ENCODE data around the gene FAM20C.
A peak's percentile ranks its signal among the peaks of the same experiment; 100 is the strongest.

Gene FAM20C

DNA sequence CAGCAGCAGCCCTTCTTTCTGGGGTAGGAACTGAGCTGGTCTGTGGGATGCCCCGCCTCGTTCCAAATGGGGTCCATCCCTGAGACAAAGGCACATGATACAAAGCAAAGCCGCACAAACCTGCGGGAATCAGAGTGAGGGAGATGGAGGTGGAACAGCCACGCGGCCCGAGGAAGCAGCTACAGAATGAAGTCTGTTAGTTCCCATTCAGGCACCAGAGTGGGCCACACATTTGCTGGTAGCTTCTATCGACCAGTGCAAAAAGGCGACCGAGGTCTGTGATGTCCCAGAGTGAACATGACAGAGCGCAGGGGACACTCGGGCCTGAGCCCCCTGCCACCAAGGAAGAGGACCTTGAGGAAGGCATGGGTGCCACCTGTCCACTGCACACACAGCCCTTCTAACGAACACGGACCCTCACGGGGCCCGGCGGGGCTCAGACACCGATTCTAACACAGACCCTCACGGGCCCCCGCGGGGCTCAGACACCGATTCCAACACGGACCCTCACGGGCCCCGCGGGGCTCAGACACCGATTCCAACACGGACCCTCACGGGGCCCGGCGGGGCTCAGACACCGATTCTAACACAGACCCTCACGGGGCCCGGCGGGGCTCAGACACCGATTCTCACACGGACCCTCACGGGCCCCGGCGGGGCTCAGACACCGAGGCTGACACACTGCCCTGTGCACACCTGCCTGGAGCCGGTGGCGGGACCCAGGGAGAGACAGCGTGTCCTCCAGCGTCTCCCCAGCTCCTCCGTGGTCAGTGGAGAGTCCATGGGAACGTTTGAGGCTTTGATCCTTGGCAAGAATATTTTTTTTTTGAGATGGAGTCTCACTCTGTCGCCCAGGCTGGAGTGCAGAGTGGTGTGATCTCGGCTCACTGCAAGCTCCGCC, 32.8 kb upstream of the FAM20C start:
- no peak for DNase-seq (ENCODE audit: low spot score)

DNA sequence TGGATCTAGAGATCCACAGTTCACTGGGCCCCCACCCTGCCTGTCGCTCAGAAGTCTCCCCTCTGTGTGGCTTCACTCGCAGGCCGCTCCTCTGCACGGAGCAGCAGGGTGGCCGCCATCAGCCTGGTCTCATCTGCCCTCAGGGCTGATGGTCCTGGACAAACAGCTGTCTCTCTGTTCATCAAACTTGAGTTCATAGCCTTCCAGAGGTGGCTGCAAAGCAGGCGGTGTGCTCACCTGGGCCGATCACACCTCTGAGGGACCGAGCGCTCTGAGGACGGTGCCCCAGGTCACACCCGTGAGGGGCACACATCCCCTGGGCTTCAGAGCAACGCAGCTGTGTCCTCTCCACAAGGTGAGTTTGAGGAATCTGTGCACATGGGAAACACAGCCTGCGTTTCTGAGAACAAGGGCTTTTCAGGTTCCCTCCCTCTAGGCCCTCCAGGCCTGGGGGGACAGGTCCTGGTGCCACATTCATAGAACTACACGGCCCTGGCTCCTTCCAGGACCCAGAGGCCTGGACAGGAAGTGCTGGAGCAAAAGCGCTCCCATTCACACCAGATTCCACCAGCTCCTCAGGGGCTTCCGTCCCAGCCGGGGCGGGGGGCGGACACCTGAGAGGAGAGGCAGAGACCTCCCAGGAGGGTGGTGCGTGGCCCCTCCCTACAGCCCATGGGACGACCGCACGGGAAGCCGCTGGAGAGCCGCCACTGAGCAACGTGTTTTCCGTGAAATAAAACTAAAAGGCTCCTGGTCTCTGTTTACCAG, 31.2 kb upstream of the FAM20C start:
- no peak for DNase-seq (ENCODE audit: low spot score)

DNA sequence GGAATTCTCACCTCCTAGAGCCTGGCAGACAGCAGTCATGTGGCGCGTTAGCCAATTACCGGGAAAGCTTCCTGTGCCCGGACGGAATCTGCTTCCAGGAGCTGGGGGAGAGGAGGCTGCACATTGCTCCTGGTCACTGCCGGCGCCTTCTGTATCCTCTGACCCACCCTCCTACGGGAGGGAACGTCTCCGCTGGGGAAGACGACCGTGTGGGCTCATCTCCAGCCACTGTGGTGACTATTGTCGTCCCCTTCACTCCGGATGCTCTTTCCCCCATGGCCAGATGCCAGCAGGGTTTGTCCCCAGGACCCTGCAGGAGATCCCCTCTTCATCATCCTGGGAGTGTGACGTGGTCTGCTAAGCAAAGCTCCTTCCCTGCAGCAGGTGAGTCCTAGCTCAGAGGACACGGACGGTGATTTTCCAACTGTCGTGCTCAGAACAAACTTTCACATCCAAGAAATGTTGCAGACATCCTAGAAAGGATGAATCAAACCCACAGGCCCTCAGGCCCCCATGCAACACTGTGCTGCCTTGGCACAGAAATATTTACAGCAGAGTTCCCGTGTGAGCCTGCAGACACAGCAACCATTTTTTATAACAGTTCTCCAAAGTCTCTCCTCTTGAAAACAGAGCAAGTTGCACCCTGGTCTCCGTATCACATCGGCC, 29.6 kb upstream of the FAM20C start:
- DNase-seq (ENCODE audit: low spot score), result no peak

DNA sequence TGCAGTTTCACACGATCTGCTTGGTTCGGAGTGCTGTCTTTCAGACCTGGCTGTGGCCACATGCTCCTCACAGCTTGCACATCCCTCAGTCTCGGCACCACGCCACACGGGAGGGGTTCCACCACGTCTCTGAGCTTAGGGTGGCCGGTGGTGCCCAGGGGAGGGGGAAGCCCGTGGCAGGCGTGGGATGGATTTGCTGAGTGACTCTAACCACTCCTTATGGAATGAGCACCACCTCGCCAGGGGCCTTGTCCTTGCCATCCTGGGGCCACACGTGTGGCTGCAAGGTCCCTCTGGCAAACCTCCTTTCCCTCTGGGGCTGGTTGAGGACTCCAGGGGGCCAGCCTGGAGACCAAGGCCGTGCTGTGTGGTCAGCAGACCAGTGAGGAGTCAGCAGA, 29.1 kb upstream of the FAM20C start:
- DNase-seq (ENCODE audit: low spot score), result no peak

DNA sequence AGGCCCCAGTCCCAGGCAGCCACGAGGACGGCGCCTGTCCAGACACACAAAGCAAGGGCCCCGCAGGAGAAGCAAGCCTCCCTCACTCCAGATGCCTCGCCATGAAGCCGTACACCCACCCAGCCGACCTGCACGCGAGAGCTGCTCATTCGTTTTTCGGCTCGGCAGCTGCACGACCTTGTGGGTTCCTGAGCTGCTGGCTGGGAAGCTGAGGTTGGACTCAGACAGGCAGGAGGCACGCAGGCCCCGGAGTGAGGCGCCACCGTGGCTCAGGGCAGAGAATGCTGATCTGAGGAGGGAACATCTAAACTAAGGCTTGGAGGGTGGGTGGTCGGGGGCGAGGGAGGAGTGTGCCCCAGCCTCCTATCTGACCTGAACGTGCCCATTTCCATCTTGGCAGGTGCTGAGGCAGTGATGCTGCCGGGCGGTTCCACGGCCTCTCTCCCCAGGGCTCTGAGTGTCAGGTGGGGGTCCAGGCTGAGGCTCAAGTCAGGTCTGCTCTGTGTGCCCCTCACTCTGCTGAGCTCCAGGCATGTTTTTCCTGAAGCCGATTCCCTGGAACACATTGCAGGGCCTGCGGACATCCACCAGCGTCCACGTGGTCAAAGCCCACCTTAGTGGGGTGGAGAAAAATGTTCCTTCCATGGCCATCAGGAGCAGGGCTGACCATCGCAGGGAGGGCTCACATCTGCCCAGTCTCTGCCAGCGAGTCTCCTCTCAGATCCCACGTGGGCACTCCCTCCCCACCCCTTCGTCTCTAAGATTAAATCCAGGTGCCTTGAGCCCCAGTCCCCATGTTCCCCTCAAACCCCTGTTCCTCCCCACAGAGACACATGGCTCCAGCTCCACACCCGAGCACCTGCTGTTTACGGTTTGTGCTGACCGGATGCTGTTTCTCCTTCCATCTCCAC, 28.1 kb upstream of the FAM20C start:
- no peak for DNase-seq (ENCODE audit: low spot score)

DNA sequence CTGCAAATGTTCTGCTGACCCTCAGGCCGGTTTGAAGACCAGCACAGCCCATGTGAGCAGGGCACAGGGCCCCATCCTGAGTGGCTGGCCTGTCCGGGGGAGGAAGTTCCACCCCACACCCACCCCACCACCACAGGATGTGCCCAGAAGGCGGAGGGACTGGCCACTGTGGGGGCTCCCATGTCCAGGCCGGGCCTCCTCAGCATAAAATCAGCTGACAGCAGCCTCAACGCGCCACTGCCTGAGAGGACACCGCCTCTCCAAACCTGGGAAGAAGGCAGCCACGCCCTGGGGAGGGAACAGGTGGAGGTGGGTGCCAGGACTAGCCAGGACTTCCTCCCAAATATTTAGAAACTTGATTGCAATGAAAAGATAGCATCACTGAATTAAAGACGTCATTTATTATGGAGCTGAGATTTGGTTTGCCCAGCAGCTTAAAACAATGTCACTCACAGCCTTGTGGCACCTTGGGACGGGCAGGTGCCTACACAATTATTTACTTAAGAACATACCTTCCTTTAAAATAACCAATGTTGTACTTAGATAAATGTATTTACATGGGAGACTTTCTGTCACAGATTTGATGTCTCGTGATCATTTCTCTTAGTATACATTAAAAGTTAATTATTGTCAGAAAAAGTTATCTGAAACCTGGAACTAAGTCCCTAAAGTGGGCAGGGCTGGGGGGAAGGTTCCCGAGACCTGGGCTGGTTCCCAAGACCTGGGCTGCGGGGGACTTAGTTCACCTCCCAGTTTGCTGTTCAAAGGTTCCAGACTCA, 27.3 kb upstream of the FAM20C start:
- DNase-seq (ENCODE audit: low spot score), result no peak

DNA sequence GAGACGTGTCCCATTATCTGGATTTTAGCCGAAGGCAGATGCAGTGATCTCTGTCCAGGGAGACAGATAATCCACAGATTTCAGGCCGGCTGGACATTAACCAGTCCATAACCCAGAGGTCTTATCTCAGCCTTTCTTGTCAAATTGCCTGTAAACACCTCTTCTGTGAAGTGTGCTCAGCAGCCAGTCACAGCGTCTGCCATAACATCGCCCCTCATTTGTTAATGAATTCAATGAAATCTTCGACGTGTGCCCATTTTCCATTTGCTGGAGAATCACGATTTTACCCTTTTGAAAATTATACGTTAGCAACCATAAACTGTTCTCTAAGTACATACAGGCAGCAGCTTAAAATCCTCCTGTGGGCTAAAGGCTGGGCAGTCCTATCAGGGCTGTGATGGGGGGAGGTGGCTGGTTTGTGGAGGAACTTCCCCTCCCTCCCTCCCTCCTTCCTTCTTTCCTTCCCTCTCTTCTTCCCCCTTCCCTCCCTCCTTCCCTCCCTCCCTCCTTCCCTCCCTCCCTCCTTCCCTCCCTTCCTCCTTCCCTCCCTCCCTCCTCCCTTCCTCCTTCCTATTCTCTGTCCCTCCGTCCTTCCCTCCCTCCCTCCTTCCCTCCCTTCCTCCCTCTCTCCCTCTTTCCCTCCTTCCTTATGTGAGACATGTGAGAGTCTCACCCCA, 26.6 kb upstream of the FAM20C start:
- no peak for DNase-seq (ENCODE audit: low spot score)

DNA sequence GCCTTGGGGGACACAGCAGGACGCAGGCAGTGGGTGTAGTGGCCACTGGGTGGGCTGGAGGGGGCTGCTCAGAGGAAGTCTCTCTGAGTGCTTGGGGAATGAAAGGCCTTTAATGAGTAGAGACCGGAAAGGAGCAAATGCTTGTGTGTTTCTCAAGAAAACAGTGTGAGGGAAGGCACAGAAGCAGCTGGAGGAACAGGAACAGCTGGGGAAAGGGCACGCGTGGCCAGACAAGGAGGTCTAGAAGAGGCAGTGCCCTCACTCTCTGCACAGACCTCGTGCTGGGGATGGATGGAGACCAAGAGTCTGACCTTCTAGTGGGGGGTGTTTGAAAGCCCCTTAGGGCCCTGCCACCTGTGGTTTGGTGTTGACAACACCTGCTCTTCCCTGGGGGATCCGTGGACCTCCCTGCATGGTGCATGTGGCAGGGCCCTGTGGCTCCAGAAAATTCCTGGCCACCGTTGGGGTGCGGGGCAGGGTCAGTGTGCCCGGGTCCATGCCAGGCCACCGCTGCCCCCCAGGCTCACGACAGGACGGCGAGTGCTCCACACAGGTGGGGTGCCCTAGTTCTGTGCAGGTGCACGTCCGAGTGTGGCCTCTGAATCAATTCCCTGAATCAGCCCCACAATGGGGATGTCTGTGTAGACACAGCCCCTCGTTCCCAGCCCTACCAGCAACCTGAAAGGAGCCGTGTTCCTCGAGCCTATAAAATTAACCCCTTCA, 25.9 kb upstream of the FAM20C start:
- DNase-seq (ENCODE audit: low spot score), result no peak

DNA sequence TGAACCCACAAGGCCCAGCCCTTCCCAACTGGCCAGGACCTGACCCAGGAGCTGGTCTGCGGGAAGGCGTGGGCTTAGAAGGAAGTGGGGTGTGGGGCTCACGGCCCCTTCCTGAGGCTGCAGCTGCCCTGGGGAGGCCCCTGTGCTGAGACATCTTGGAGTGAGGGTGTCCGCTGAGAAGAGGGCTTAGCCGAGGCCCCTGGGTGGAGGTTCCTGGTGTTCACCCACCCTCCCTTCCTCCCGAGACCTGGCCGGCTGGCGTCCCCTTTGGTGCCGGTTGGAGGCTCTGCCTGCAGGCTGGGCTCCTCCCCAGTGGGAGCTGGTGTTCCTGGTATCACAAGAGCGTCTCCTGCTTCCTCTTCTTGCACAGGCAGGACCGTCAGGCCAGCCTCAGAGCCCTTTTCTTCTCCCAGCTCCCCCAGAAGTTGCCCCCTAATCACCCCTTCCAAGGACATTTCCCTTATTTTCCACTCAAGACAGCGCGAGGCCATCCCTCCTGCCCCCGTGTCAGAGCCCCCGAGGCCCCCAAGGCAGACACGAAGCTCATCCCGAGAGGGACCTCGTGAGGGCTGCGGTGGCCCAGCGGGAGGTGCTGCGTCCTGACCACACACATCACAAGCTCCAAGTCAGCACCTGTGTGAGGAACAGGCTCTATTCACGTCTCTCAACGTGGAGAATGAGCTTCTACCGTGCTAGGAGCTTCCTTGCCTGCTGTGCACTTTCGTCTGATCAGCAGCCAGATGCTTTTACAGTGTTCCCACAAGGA, 25.1 kb upstream of the FAM20C start:
- DNase-seq (ENCODE audit: low spot score), result no peak

DNA sequence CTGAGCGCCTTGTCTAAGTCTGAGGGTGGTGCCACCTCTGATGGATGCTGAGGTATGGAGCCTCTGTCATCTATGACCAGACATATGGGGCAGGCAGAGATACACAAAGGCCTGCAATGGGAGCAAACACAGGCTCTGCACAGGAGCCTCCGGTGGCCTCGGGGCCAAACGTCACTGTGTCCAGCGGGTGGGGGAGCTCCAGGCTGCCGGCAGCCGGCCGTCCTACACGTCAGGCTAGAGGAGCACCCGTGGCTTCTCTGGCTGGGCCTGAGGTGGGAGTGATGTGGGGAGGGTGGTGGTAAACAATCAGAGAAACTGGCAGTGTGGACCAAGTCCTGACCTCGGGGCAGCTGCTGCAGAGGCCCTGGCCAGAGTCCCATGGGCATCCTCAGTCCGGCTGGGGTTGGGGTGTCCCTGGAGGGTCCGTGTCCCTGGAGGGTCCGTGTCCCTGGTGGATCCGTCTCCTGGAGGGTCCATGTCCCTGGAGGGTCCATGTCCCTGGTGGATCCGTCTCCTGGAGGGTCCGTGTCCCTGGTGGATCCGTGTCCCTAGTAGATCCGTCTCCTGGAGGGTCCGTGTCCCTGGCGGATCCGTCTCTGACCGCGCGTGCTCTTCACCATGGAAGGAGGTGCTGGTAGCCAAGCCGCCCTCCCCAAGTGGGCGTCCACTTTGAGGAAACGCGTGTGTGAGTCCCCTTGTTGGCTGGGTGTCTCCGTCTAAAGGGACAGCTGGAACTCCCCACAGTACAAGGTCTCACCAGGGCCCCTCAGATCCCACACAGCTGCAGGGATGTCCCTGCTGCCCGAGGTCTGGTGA, 24.2 kb upstream of the FAM20C start:
- DNase-seq (ENCODE audit: low spot score), result no peak

DNA sequence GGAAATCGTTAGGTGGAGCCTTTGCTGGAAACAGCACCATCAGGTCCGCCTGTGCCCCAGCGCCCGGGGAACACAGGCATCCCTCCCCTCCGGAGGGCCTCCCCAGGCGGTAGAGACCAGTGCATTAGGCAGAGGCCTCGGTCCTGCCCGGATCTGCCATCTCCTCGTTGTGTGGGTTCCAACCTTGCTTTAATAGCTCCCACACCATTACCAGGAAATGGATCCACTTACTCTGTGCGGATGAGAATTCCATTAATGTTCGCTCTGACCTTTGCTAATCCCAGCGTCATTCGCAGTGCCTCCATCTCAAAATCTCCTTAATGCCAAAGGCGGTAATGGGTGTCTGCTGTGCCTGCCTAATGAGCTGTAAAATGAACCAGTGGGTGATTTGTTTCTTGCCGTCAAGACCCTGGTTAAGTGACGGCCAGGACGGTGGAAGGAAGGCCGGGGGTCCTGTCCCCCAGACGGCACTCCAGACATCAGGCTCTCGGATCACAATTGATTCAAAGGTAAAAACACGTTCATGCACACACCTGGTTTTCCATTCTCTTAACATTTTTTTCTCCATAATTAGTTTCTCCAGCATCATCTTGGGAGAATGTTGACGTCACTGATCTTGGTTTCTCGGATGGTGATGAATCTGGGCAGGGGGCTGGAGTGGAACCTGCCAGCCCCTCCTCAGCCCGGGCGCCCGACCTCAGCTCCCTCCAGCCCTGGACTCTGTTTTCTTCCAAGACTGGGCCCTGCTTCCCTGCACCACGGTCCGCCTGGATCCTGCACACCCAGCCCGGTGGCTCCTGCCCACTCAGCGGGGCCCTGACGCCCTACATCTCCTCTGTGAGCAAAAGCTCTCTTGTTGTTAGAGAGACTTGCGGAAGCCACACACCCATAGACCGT, 22.8 kb upstream of the FAM20C start:
- no peak for DNase-seq (ENCODE audit: low spot score)

DNA sequence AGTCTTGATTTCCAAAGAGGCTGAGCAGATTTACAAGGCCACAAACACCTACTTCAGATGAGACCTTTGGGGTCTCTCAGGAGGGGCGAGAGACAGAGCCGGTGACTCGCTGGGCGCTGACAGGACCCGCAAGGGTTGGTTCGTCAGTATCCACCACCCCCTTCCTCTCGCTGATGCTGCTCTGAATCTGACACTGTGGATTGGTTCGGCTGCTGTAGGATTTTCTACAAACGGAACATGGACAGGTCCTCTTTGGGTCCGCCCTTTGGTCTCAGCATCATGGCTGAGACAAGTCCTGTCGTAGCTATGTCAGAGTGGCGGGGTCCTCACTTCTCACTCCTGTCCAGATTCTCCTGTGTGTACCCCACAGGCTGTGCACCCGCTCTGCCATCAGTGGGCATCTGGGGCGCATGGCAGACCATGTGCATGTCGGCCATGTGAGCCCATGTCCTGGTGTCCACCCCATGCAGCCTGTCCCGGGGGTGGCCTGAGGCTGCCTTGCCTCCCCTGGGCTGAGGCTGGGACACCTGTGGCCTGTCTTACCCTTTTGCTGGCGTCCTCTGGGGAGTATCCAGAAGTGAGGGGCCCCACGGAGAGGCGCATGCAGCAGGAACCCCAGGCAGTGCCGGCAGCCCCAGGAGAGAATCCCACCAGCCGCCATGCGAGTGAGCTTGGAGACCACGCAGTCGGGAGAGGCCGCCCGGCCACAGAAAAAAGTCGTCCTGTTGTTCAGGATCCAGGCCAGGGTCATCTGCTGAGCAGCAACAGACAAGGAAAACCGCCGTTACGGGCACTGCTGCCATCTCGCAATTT, 21.6 kb upstream of the FAM20C start:
- DNase-seq (ENCODE audit: low spot score), result no peak

DNA sequence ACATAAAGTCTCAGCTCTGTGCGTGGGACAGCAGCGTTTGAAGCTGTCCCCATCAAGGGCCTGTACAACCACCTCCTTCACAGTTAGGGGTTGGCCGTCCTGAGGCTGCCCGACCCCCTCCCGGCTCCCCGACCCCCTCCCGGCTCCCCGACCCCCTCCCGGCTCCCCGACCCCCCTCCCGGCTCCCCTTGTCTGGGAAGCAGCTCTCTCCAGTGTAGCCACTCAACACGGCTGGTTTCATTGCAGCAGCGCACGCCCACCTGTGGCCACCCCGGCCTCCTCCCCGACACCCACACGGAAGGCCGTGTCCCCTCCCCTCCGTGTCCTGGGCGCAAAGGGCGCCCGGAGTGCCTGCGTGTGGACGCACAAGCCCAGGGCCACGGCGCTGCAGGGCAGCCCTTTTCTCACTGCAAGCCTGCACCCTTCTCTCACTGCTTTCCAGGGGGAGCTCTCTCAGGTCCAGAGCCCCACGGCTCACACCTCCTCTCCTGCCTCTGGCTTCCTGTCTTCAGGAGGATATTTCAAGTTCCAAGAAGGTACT, 20.9 kb upstream of the FAM20C start:
- peak; percentile 61 for DNase-seq (ENCODE audit: low spot score)

DNA sequence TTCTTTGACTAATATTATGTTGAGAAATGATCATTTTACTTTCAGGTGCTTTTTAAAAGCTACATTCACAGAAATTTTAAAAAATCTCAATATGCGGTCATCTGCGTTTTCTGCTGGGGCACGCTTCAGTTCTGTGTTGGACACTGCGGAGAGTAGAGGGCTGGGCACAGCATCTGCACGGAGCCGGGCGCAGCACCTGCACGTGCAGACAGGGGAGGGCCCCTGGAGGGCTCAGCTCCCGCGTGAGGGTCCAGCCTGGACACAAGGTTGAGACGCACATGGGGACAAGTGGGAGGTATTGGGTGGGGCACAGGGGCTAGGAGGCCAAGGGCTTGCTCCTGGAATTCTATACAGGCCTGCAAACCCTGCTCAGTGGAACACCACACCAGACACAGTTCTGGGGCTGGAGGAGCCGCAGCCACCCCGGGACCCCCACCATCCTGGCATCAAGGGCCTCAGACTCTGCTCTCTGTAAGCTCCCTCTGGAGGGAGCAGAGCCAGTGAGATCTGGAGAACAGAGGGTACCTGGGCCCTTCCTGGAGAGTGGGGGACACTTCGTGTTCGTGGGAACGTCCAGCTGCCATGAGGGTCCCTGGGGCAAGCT, 20.4 kb upstream of the FAM20C start:
- no peak for DNase-seq (ENCODE audit: low spot score)

DNA sequence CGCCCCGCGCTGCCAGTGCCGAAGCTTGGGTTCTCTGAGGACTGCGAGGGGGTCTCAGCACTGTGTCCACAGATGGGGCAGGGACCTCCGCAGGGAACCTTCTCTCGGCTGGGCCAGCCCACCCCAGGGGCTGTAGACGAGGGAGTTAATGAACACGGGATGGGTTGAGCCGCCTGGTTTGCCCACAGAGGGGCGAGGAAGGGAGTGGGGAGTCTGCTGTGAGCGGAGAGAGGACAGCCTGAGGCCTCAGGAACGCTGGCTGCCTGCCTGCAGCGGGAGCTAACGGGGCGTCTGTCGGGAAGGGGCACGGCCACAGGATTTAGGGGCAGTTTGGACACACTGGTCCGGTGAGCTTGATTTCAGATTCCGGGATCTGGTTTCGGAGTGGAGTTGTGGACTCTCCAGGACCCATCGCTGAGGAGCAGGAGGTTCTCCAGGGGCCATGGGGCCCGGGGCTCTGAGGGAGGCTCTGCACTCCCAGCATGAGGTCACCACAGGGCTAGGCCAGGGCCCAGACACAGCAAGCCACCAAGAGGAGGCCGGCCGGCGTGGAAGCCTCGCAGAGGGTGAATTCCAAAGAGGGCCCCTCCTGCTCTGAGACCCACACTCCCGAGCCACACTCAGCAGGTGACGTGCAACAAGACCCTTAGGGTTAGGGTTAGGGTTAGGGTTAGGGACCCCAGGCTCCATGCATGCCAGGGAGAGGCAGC, 19.0 kb upstream of the FAM20C start:
- no peak for DNase-seq (ENCODE audit: low spot score)

All from HuH-7 (cell line).